Measurements from ENCODE around the gene KDM4D.
A peak's percentile ranks its signal among the peaks of the same experiment; 100 is the strongest.
"Not testable (repeated sequence)": the region's sequence is repeated elsewhere in the genome, so short reads cannot be mapped to it uniquely, and the experiment has no call there.

KDM4D gene

DNA sequence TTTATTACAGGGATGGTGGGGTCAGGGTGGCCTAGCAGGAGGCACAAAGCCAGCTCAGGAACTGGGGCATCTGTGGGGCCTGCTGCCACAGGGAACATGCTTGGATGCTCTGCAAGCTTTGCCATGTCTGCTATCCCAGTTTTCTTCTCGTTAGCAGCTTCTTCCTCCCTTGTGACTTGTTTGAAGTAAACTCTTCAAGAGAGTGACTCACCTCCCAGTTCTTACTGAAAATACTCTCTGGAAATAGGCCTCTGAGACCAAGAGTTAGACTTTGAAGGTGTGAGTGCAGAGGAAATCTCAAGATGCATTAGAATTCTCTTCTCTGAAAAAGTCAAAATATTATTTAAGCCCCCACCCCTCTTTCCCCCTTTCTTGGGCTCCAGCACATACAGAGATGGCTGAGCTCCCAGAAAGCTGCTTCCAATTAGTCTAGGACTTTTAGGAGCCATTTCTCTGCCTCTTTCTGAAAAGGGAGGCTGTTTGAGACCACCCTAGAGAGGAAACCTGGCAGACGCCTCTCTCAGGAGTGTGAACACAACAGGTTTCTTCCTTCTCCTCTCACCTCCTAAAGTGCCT, 15.3 kb upstream of the KDM4D start:
- DNase-seq: no peak

DNA sequence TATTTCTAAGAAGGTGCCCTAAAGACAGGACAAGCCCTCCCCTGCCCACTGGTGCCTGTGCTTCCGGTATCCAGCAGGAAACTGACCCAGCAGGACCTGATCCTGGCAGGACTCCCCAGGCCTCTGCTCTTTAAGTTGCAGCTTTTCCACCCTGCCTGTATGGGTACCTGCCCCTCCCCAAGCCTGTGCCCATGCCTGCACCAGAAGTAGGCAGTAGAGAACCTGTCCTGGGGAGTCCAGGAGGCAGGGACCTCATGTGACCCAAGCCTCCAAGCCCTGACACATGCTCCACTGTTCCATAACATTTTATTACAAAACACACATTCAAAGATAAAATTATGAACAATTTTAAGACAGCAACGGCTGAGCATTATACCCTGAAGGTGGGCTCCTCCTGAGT, 14.3 kb upstream of the KDM4D start:
- no peak for DNase-seq

DNA sequence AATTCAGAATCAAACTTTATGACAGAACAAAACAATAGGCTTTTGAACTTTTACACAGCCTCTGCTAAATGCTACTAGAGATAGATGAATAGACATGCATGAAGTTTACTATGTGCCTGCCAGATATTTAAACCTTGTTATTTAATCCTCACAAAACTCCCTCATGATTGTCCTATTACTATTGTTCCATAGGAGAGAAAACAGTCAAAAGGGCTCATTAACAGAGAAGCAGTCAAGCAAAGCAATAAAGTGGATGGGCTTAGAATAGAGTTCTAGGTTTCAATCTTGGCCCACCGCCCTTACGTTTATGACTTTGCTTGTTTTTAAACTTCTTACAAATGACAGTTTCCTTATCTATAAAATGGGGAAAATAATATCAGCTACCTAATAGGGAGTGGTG, 13.0 kb upstream of the KDM4D start:
- no peak for DNase-seq

DNA sequence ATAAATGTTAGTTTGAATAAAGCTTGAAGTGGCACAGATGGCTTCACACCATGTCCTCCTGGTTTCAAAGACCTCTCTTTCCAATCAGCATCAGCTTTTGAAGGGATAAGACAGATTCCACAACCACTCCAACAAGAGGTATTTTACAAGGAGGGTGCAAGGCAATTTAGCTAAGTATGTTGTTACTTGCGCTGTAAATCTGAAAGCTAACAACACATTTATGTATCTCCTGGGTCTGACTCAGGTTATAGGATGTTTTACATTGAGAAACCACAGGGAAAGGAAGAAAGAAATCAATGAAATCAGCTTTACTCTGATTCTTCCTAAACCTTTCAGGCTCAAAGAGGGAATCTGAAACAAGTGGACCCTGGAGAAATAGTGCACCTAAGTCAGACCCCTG, 12.3 kb upstream of the KDM4D start:
- no peak for DNase-seq

DNA sequence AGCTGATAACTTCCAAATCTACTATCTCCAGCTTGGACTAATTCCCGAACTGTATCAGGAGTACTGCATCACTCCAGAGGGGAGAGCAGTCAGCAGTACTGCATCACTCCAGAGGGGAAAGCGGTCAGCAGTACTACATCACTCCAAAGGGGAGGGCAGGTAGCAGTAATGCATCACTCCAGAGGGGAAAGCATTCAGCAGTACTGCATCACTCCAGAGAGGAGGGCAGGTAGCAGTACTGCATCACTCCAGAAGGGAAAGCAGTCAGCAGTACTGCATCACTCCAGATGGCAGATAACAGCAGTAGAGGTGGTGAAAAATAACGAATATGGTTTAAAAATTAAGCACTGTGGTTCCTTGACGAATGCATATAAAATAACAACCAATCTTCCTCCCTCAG, 8.6 kb upstream of the KDM4D start:
- no peak for DNase-seq

DNA sequence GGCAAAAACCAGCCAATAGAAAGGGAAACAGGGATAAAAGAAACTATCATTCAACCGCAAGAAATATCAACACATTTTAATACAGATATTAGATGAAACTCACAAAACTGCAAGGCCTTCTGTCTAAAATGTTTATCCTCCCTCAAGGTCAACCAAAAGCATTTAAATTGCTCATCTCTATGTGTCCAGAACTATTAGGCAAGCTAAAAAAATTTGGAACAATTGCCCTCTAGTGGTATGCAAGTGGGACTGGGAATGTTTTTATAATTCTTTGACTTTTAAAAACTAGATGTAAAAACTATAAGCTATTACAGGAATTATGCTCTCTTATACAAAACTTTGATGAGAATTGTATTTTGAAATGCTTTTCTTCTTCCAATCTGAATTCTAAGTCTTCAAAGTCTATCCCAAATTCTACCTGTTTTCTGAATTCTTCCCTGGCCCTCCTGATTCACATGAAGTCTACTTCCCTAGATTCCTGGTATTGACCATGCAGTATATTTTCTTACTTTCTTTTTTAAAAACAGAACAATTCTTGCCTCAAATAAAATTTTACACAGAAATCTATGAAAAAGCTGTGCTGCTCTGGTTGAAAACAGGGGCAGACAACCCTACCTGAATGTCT, 5.1 kb upstream of the KDM4D start:
- DNase-seq: no peak

DNA sequence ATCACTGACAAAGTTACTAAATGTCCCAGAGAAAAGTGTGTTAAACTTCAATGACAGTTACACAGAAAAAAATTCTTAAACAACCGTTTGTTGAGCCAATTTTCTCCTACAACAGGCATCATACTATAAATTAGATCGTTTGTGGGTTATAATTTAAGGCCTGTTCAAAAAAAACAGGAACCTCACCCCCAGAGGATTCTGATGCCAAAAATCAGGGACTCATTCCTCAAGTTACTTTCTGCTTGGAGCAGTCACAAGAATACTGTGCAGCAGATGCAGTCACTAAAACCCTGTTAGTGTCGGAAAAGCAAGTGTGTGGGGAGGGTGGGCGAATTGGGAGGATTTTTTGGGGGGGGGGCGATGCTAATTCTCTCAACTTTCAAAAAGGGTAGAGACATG, 810 bp upstream of the KDM4D start:
- DNase-seq: no peak

DNA sequence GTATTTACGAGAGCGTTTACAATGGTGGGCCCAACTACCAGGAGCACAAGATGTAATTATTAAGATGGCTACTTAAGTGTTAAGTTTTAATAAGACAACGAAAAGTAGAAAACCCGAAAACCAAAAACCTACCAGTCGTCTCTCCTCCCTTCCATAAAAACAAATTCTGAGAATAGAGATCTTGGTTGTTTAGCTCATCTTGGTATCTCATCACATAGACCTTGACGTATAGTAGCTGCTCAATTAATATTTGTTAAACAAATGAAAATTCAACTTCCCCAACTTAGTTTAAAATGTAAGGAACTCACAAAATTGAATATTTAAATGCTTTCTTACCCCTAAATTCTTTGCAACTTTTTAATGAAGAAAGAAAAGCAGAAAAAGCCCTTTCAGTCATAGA, 669 bp downstream of the KDM4D start:
- DNase-seq: no peak

DNA sequence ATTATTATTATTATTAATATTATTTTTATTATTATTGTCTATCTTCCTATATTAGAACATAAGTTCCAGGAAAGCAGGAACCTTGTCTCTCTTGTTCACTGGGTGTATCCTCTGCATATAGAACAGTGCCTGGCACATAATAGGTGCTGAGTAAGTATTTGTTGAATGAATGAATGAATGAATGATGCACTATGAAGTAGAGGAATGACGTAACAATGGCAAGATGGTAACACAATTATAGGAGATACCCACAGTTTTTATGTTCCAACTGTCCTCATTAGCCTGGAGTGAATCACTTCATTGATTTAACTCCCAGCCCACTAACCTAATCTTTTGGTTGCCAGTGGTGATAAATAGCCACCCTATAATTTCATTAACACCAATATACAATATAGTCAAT, 2.1 kb downstream of the KDM4D start:
- DNase-seq: no peak

DNA sequence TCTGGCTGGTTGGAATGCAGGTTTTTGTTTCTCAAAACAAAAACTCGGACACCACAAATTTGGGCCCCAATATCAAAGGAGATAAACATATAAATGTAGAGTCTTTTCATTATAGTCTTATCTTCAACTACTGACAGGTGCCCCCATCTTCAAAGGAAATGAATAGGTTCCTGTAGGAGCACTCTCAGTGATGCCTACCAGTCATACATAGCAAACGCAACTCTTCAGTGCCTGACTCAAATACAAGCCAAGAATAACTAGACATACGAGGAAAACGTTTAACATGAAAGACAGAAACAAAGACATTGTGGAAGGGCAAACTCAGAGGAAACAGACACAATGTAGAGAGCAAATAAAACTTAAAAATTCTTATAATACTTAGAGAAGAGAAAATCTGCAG, 13.9 kb downstream of the KDM4D start:
- DNase-seq: no peak

DNA sequence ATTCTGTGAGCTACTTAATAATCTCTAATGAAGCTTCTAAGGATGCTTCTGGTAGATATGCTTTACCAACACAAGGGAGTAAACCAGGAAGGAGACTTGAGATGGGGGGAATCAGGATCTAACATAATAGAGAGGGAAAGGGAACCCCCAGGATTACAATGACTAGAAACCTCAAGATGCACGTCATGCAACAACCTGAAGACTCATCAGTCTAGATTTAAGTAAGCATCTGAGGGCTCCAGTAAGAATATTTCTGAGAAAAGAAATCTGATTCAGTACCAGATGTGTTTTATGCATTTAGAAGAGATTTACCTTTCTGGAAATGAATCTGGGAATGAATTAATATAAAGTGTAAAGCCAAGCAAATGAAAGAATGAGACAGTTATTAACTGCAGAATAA, 15.2 kb downstream of the KDM4D start:
- DNase-seq: peak; percentile 31

DNA sequence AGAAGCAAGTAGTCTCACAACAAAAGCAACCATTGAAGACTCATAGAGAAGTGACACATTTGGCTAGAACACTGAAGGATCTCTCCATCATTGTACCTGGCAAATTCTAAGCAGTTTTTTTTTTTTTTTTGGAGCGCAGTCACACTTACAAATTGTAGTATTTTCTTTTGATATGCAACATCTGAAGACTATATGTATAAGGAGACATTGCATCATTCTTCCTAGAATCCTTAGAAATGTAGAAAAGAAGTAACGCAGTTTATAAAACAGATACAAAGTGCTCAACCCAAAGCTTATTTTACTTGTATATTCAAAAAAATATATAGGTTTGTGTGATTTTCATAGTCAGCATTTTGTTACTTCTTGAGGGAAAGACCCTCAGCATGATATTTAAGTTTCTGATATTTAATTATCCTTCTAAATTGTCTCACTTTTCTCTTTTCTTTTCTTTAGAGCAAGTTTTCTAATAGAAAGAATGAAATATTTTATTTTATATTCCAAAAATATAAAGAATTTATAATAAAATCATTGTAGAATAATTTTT, 20.0 kb downstream of the KDM4D start:
- no peak for DNase-seq

DNA sequence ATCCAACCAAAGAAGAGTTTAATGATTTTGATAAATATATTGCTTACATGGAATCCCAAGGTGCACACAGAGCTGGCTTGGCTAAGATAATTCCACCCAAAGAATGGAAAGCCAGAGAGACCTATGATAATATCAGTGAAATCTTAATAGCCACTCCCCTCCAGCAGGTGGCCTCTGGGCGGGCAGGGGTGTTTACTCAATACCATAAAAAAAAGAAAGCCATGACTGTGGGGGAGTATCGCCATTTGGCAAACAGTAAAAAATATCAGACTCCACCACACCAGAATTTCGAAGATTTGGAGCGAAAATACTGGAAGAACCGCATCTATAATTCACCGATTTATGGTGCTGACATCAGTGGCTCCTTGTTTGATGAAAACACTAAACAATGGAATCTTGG, 23.9 kb downstream of the KDM4D start:
- DNase-seq: no peak

DNA sequence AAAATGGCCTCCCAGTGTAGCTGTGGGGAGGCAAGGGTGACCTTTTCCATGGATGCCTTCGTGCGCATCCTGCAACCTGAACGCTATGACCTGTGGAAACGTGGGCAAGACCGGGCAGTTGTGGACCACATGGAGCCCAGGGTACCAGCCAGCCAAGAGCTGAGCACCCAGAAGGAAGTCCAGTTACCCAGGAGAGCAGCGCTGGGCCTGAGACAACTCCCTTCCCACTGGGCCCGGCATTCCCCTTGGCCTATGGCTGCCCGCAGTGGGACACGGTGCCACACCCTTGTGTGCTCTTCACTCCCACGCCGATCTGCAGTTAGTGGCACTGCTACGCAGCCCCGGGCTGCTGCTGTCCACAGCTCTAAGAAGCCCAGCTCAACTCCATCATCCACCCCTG, 24.8 kb downstream of the KDM4D start:
- no peak for DNase-seq

DNA sequence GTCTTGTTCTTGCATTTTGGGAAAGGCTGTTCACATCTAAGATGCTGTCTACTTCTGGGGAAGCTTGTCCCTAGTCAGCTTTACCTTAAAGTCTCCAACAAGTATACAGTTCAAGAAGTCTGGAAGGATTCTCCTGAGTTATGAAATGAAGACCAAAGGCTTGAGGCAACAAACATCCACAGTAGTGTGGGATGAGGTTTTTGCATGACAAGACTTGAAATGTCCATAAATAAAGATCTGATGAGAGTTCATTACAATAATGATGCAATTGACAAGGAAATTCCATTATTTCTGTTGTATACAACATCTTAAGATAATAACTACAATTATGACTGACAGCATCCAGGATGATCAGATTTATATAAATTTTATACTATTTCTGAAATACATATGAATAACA, 30.2 kb downstream of the KDM4D start:
- no peak for DNase-seq

DNA sequence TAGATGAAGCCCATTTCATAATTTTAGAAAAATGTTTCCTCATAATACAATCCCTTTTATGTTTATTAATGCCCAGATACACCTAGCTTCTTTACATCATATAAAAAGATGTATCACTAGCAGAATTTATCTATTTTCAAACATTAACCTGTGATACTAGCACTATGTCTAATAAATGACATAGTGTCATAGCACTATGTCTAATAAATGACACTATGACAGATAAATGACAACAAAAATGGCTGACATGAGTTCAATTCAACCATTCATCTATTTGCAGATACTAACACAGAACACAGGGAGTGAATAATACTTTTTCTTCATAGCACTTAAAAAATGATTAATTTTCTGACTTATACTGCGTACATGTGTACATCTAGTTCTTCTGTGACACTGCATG, 32.1 kb downstream of the KDM4D start:
- DNase-seq: no peak

DNA sequence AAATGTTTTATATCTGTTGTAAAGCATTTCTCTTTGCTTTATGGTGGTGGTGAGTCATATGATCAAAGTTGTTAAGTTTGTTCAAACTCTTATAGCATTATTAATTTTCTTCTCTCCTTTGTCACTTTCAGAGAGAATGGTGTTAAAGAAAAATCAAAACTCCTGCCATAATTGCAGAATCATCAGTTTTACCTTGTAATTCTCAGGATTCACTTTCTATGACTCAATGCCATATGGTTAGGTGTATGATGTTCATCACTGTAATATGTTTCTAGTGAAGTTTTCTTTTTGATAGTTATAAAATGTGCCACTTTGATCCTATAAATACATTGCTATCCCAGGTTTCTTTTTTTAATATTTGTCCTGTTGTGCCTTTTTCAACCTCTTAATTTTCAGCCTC, 37.9 kb downstream of the KDM4D start:
- DNase-seq: no peak

DNA sequence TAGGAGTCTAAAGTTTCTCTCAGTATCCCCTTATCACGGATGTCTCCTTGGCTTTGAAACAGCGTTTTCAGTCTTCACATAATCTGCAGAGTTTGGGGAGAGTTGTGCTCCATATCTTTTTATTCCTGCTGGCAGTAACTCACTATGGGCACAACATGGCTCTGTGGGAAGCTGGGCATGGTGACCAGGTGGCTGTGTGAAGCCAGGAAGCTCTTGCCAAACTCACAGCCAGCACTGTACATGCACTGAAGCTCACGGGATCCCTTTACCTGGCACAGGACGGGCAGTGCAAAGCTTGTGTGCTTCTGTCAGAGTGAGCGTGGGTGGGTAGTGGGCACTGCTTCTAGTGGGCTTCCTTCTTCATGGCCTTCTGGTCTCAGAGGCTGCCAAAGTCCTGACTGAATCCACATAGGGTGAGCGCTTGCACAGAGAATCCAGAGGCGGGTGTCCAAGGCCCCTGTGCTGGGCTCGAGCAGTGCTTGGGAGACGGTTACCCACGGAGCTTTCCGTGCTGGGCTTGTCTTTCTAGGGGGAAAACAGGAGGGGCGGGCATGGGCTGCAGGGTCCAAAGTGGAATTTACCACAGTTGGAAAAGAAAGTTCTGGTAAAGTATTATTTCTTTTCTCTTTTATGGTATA, 40.8 kb downstream of the KDM4D start:
- no peak for DNase-seq

DNA sequence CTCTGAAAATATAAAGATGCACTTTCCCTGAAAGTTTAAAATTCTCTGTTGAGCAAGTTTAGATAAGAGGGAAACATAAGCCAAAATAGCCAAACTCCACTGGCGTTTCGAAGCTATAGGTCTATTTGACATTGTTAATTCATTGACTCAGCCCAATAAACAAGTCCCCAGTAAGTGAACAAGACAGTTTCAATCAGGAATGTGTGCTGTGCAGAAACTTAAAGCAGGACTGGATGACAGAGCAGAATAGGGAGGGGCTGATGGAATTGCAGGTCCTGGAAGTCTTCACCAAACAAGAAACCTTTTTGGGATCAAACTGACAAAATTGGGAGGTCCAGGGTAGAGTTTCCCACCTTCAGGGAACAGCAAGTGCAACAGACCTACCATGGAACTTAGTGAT, 42.6 kb downstream of the KDM4D start:
- no peak for DNase-seq

DNA sequence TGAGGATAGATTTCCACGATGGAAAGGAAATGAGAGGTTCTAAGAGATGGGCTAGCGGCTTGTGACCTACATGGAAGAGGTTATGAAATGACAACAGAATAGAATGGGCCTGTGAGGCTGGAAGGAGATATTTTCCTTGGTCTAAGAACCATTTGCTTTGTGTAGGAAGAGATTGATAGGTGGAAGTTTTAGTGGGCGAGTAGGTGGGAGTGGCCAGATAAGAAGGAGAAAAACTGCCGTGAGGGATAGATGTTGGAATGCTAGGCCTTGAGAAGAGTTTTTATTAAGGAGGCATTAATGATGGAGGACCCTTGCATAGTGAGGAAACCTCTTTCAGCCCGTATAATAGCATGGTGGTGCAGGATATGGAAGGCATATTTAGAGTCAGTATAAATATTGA, 48.0 kb downstream of the KDM4D start:
- DNase-seq: not testable (repeated sequence)

DNA sequence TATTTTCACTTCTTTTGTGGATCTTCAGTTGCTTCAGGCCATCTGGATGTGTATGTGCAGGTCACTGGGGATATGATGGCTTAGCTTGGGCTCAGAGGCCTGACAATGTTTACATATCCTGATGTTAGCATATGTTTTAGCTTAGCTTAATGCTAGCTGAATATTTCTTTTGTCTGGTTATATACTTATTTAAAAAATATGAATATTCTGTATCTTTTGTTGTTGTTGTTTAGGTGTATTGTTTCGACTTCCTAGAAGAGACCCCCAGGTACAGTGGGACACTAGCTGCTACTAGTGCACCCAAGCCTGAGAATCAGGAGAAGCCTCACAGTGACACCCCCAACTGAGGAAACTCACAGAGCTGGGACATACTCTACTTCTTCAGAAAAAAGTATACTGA, 51.4 kb downstream of the KDM4D start, which contains the start of gene KDM4E:
Gene KDM4E (plus strand): TSS at position 301 of the 400 bp plus-strand sequence. CDS start 300 bp downstream, outside the sequence.
- no peak for DNase-seq

DNA sequence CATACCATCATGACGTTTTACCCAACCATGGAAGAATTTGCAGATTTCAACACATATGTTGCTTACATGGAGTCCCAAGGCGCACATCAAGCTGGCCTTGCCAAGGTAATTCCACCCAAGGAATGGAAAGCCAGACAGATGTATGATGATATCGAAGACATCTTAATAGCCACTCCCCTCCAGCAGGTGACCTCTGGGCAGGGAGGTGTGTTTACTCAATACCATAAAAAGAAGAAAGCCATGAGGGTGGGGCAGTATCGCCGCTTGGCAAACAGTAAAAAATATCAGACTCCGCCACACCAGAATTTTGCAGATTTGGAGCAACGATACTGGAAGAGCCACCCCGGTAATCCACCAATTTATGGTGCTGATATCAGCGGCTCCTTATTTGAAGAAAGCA, 52.1 kb downstream of the KDM4D start:
- DNase-seq: not testable (repeated sequence)

DNA sequence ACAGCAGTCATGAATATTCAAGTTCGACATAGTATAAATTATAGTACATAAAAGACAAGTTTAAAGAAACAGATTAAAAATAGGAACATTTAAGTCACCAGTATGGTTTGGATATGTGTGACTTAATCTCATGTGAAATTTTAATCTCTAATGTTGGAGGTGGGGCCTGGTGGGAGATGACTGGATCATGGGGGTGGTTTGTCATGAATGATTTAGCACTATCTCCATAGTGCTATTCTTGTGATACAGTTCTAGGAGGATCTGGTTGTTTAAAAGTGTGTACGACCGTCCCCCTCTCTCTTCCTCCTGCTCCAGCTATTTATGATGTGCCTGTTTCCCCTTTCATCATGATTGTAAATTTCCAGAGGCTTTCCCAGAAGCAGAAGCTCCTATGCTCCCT, 54.8 kb downstream of the KDM4D start:
- no peak for DNase-seq

DNA sequence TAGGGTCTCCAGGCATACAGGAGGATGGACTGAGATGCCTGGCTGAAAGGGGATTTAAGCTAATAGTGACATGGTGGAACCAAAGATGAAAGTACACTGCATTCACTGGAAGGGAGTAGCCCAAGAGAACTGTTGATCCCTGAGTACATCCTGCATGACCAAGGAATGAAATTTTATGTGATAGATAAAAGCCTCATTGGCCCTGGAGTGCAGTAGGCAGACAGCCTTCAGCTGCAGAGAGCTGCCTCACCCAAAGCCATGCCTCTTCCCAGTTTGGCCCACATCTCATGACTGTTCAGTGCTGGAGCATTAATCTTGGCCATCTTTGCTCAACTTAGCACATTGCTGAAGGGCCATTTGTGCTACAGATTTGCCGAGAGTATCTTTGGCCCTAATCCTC, 59.5 kb downstream of the KDM4D start:
- no peak for DNase-seq

DNA sequence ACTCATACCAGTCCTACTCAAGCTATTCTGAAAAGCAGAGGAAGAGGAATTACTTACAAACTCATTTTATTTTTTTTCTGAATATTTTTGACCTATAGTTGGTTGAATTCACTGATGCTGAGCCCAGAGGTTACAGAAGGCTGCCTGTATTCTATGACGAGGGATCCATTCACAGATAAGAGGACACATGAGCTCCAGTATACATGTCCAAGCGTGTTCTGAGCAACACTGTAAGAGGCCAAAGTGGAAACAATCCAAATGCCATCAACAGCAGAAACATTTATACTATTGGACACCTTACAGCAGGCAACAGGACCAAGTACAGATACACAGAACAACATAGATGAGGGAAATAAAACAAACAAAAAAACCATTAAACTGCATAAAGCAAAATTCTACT, 61.8 kb downstream of the KDM4D start:
- DNase-seq: no peak

Measured in activated CD4-positive, alpha-beta T cell treated with anti-CD3 and anti-CD28 coated beads, Interleukin-2, amount 50 U/mL, for 16 hours (primary cell).